ENCODE results near the gene TXNDC5. TPM values are rescaled to one million over a fixed set of nuclear protein-coding genes. Genes with fewer than 3 reads are reported as not detected.

The TXNDC5 gene
- total and polyA plus RNA-seq, 12 donors = 26.5 to 78.0 (median 38.3) TPM

- no peaks in the 10 kb centered on the region for H3K27me3 ChIP-seq
- ATAC-seq = no peak
- peaks cover 0 to 3% (median 0%) of the 10 kb centered on the region in 9 donors for H3K4me1 ChIP-seq
- WGBS, 2 donors = 96 to 97% methylated on average over 9 of the region's 9 CpGs
- intact Hi-C loops (cut with DNase I) = no loop called here
- TF ChIP-seq CTCF (IDR thresholded peaks at IDR 0.05) = no peak
- H3K36me3 ChIP-seq = peaks cover 0 to 100% (median 58%) of the 10 kb centered on the region in 9 donors
- no peaks in the 10 kb centered on the region for H3K9me3 ChIP-seq
- no peak overlapping the region for H3K27ac ChIP-seq
- H3K4me3 ChIP-seq = no peak overlapping the region
- DNase-seq = no peak
Observed at GRCh38 chr6:7897461-7898192, 13.0 kb downstream of the TXNDC5 start.

- ATAC-seq (peak in 2 of 8 donors; percentile 32 to 58), DNase-seq (no peak)
- 63 to 77% methylated on average over 6 of the region's 6 CpGs for WGBS, 2 donors
- H3K27me3 ChIP-seq = no peaks in the 10 kb centered on the region
- no peak overlapping the region for H3K27ac ChIP-seq
- TF ChIP-seq CTCF (IDR thresholded peaks at IDR 0.05) = no peak
- H3K36me3 ChIP-seq = peaks cover 0 to 100% (median 52%) of the 10 kb centered on the region in 9 donors
- intact Hi-C loops (cut with DNase I) = no loop called here
- no peak overlapping the region for H3K4me3 ChIP-seq
- H3K9me3 ChIP-seq = no peaks in the 10 kb centered on the region
- H3K4me1 ChIP-seq = peaks cover 0 to 5% (median under 1%) of the 10 kb centered on the region in 9 donors
Observed at GRCh38 chr6:7896465-7896987, 14.1 kb downstream of the TXNDC5 start.

- Histone ChIP-seq H3K27me3 (no peaks in the 10 kb centered on the region), H3K36me3 (peaks cover 0 to 100% (median 51%) of the 10 kb centered on the region in 9 donors), H3K4me1 (peaks cover 0 to 14% (median 3%) of the 10 kb centered on the region in 9 donors), H3K9me3 (no peaks in the 10 kb centered on the region), H3K27ac (no peak overlapping the region), H3K4me3 (no peak overlapping the region)
- ATAC-seq (no peak), DNase-seq (no peak)
- 85 to 94% methylated on average over 7 of the region's 7 CpGs for WGBS, 2 donors
- no peak for TF ChIP-seq CTCF (IDR thresholded peaks at IDR 0.05)
- intact Hi-C loops (cut with DNase I) = no loop called here
Observed at GRCh38 chr6:7895125-7895423, 15.5 kb downstream of the TXNDC5 start.

GRCh38 chr6:7894262-7895124, 16.1 kb downstream of the TXNDC5 start:
- no peak for ATAC-seq
- 87 to 89% methylated on average over 13 of the region's 13 CpGs for whole genome bisulfite sequencing, 2 donors
- no peaks in the 10 kb centered on the region for H3K9me3 ChIP-seq
- H3K27ac ChIP-seq = no peak overlapping the region
- no peaks in the 10 kb centered on the region for H3K27me3 ChIP-seq
- no peak for TF ChIP-seq CTCF (IDR thresholded peaks at IDR 0.05)
- intact Hi-C loops (cut with DNase I) = no loop called here
- H3K4me1 ChIP-seq = peaks cover 0 to 14% (median 3%) of the 10 kb centered on the region in 9 donors
- DNase-seq = no peak
- H3K36me3 ChIP-seq = peaks cover 0 to 100% (median 51%) of the 10 kb centered on the region in 9 donors
- H3K4me3 ChIP-seq = no peak overlapping the region
